IPS DF 19.7 (cell line): Measurements from ENCODE around the gene PSMD8.
"Not testable (repeated sequence)": the region's sequence is repeated elsewhere in the genome, so short reads cannot be mapped to it uniquely, and the experiment has no call there.

Experiments used
- DNase-seq: peaks from one replicate; pipeline ENCODE4 v3.0.0-alpha.2; 2013; ENCODE audit warnings: low read depth, low spot score

PSMD8 gene

GRCh38 chr19:38387550-38388348 lies 13.4 kb downstream of the PSMD8 start, which contains the start of gene GGN:
Gene GGN, minus strand, starts transcription at chr19:38388034. Its CDS starts 773 bp downstream, at chr19:38387261.
- DNase-seq, result peak; percentile 80

- DNase-seq, result no peak
Observed at GRCh38 chr19:38388349-38389100, 14.2 kb downstream of the PSMD8 start, which contains the start of gene SPRED3. Gene SPRED3, plus strand, starts transcription at chr19:38388697. Its CDS starts 1,606 bp downstream, at chr19:38390303.

GRCh38 chr19:38389101-38389925 lies 14.9 kb downstream of the PSMD8 start:
- DNase-seq, result no peak

- no peak for DNase-seq
Observed at GRCh38 chr19:38389957-38390924, 15.9 kb downstream of the PSMD8 start.

- DNase-seq, result no peak
Observed at GRCh38 chr19:38391911-38392464, 17.6 kb downstream of the PSMD8 start.

- no peak for DNase-seq
Observed at GRCh38 chr19:38392707-38393308, 18.4 kb downstream of the PSMD8 start.

GRCh38 chr19:38394488-38394887 lies 20.1 kb downstream of the PSMD8 start:
- DNase-seq, result no peak

- no peak for DNase-seq
Observed at GRCh38 chr19:38395381-38396114, 21.2 kb downstream of the PSMD8 start.

- DNase-seq, result no peak
Observed at GRCh38 chr19:38399081-38399480, 24.7 kb downstream of the PSMD8 start.

- no peak for DNase-seq
Observed at GRCh38 chr19:38399537-38399936, 25.2 kb downstream of the PSMD8 start.

- DNase-seq, result no peak
Observed at GRCh38 chr19:38400361-38400760, 26.0 kb downstream of the PSMD8 start.

GRCh38 chr19:38401148-38401547 lies 26.8 kb downstream of the PSMD8 start:
- DNase-seq, result no peak

- DNase-seq, result no peak
Observed at GRCh38 chr19:38402623-38402966, 28.2 kb downstream of the PSMD8 start.

GRCh38 chr19:38402967-38403674 lies 28.8 kb downstream of the PSMD8 start, which contains the start of gene FAM98C:
Gene FAM98C, plus strand, starts transcription at chr19:38403093. Its CDS starts 61 bp downstream, at chr19:38403154.
- DNase-seq, result peak; percentile 83

- DNase-seq, result no peak
Observed at GRCh38 chr19:38404858-38405257, 30.5 kb downstream of the PSMD8 start.

- DNase-seq, result no peak
Observed at GRCh38 chr19:38405276-38405675, 30.9 kb downstream of the PSMD8 start.

GRCh38 chr19:38409631-38410133 lies 35.3 kb downstream of the PSMD8 start:
- DNase-seq, result no peak

- not testable (repeated sequence) for DNase-seq
Observed at GRCh38 chr19:38410407-38410806, 36.0 kb downstream of the PSMD8 start.
